Measurements from ENCODE around the gene TECPR2. TPM values are rescaled to one million over a fixed set of nuclear protein-coding genes. Genes with fewer than 3 reads are reported as not detected.

TECPR2 gene
- total RNA-seq, 1 experiment from 2014 or later, result 21.3 TPM

GRCh38 chr14:102490456-102490855 is 127.7 kb downstream of the TECPR2 start:
- TF ChIP-seq ZNF138 (CRISPR knock-in tag; conservative IDR thresholded peaks at IDR 0.05) (no peak), ZNF317 (CRISPR knock-in tag; IDR thresholded peaks at IDR 0.05; ENCODE audit: borderline replicate concordance, low read depth) (no peak), FOXP1 (CRISPR knock-in tag; IDR thresholded peaks at IDR 0.05; ENCODE audit: borderline replicate concordance) (no peak), TCF7 (CRISPR knock-in tag; IDR thresholded peaks at IDR 0.05; ENCODE audit: low read depth) (no peak), PRRX2 (CRISPR knock-in tag; IDR thresholded peaks at IDR 0.05) (no peak), TEAD4 (CRISPR knock-in tag; IDR thresholded peaks at IDR 0.05) (no peak), ZNF396 (CRISPR knock-in tag; IDR thresholded peaks at IDR 0.05; ENCODE audit: borderline replicate concordance) (no peak), ZNF532 (CRISPR knock-in tag; IDR thresholded peaks at IDR 0.05; ENCODE audit: borderline replicate concordance) (no peak), ZSCAN18 (CRISPR knock-in tag; IDR thresholded peaks at IDR 0.05) (no peak), STAT6 (CRISPR knock-in tag; conservative IDR thresholded peaks at IDR 0.05; ENCODE audit: low read depth) (no peak), NFYB (CRISPR knock-in tag; conservative IDR thresholded peaks at IDR 0.05; ENCODE audit: low read depth) (no peak)
- Mint-ChIP-seq H3K36me3 (no peaks in the 10 kb centered on the region), H3K4me3 (no peak overlapping the region), H3K27me3 (ENCODE audit: low read depth) (no peaks in the 10 kb centered on the region), H3K4me1 (no peaks in the 10 kb centered on the region), H3K9me3 (no peaks in the 10 kb centered on the region), H3K27ac (no peak overlapping the region)
- DNase-seq (ENCODE audit: low spot score), result no peak
- ATAC-seq, result no peak
- POLR2A ChIA-PET, result no interaction called here
- CTCF ChIA-PET, result no interaction called here

- ChIA-PET CTCF (interaction anchor here (1.4 kb wide), 1 partner anchor 54 kb away, joined by 3 read pairs; no protein-coding TSS in a partner anchor), POLR2A (no interaction called here)
- DNase-seq (ENCODE audit: low spot score) (no peak), ATAC-seq (no peak)
- Mint-ChIP-seq H3K4me1 (no peaks in the 10 kb centered on the region), H3K27me3 (ENCODE audit: low read depth) (no peaks in the 10 kb centered on the region), H3K4me3 (no peak overlapping the region), H3K27ac (peak overlapping the region; percentile 72; the same call in 1 of the 2 replicates), H3K36me3 (no peaks in the 10 kb centered on the region), H3K9me3 (no peaks in the 10 kb centered on the region)
- no peak for TF ChIP-seq GRHL2 (CRISPR knock-in tag; IDR thresholded peaks at IDR 0.05; ENCODE audit: insufficient replicate concordance, severe bottlenecking)
- no peak for TF ChIP-seq IRF2 (CRISPR knock-in tag; IDR thresholded peaks at IDR 0.05; ENCODE audit: borderline replicate concordance, low read depth)
- no peak for TF ChIP-seq ETV6 (CRISPR knock-in tag; IDR thresholded peaks at IDR 0.05)
- TF ChIP-seq, protein P1, sequence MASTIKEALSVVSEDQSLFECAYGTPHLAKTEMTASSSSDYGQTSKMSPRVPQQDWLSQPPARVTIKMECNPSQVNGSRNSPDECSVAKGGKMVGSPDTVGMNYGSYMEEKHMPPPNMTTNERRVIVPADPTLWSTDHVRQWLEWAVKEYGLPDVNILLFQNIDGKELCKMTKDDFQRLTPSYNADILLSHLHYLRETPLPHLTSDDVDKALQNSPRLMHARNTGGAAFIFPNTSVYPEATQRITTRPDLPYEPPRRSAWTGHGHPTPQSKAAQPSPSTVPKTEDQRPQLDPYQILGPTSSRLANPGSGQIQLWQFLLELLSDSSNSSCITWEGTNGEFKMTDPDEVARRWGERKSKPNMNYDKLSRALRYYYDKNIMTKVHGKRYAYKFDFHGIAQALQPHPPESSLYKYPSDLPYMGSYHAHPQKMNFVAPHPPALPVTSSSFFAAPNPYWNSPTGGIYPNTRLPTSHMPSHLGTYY (CRISPR knock-in tag; IDR thresholded peaks at IDR 0.05), result no peak
Measured at GRCh38 chr14:102491366-102491765, 128.6 kb downstream of the TECPR2 start.
